ENCODE results near the gene ATXN7L3.

ATXN7L3 gene

GRCh38 chr17:44170135-44170498 lies 29.6 kb downstream of the ATXN7L3 start:
- Histone ChIP-seq H3K4me1 (ENCODE audit: control insufficient read depth, insufficient read depth, low read length) (peaks cover 6% of the 10 kb centered on the region; the same call in 1 of the 2 replicates), H3K4me3 (ENCODE audit: low read depth, low read length) (no peak overlapping the region), H3K9me3 (ENCODE audit: control insufficient read depth, insufficient read depth, low read depth, low read length) (no peaks in the 10 kb centered on the region), H3K27ac (ENCODE audit: extremely low read depth, low read depth, low read length) (no peak overlapping the region), H3K36me3 (ENCODE audit: control insufficient read depth in 2 of 2, insufficient read depth in 1 of 2, low read length in 2 of 2) (no peaks in the 10 kb centered on the region; a peak in 1 of 3 replicates)
- no peak for TF ChIP-seq ZNF18 (tag by site-specific recombination; IDR thresholded peaks at IDR 0.05)
- POLR2A ChIA-PET, result interaction anchor here (1.2 to 3.1 kb wide), 5 partner anchors 16 to 176 kb away, joined by 3 to 19 read pairs (median 5); partner anchors contain the start of genes HDAC5 and TMUB2
- CTCF ChIA-PET, result interaction anchor here (0.6 to 3.4 kb wide), 11 partner anchors 12 to 1108 kb away, joined by 3 to 20 read pairs (median 4); no protein-coding TSS in a partner anchor

GRCh38 chr17:44167181-44167861 lies 32.4 kb downstream of the ATXN7L3 start:
- TF ChIP-seq ZNF174 (tag by site-specific recombination; IDR thresholded peaks at IDR 0.05) (no peak), ZFHX2 (tag by site-specific recombination; conservative IDR thresholded peaks at IDR 0.05) (0 out of 2 replicates have a peak, but pooled peaks have one; percentile 9), ZNF394 (tag by site-specific recombination; IDR thresholded peaks at IDR 0.05; ENCODE audit: borderline replicate concordance) (no peak), ZNF398 (tag by site-specific recombination; IDR thresholded peaks at IDR 0.05) (no peak), ZNF776 (tag by site-specific recombination; IDR thresholded peaks at IDR 0.05; ENCODE audit: borderline replicate concordance) (no peak)
- TF ChIP-seq, protein P1, sequence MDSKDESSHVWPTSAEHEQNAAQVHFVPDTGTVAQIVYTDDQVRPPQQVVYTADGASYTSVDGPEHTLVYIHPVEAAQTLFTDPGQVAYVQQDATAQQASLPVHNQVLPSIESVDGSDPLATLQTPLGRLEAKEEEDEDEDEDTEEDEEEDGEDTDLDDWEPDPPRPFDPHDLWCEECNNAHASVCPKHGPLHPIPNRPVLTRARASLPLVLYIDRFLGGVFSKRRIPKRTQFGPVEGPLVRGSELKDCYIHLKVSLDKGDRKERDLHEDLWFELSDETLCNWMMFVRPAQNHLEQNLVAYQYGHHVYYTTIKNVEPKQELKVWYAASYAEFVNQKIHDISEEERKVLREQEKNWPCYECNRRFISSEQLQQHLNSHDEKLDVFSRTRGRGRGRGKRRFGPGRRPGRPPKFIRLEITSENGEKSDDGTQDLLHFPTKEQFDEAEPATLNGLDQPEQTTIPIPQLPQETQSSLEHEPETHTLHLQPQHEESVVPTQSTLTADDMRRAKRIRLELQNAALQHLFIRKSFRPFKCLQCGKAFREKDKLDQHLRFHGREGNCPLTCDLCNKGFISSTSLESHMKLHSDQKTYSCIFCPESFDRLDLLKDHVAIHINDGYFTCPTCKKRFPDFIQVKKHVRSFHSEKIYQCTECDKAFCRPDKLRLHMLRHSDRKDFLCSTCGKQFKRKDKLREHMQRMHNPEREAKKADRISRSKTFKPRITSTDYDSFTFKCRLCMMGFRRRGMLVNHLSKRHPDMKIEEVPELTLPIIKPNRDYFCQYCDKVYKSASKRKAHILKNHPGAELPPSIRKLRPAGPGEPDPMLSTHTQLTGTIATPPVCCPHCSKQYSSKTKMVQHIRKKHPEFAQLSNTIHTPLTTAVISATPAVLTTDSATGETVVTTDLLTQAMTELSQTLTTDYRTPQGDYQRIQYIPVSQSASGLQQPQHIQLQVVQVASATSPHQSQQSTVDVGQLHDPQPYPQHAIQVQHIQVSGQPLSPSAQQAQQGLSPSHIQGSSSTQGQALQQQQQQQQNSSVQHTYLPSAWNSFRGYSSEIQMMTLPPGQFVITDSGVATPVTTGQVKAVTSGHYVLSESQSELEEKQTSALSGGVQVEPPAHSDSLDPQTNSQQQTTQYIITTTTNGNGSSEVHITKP (tag by site-specific recombination; IDR thresholded peaks at IDR 0.05), result 0 out of 2 replicates have a peak, but pooled peaks have one; percentile 28
- peaks cover 6% of the 10 kb centered on the region; the same call in 1 of the 2 replicates for H3K4me1 ChIP-seq (ENCODE audit: control insufficient read depth, insufficient read depth, low read length)
- no peak overlapping the region for H3K4me3 ChIP-seq (ENCODE audit: low read depth, low read length)
- no peak overlapping the region for H3K27ac ChIP-seq (ENCODE audit: extremely low read depth, low read depth, low read length)
- POLR2A ChIA-PET, result interaction anchor here (0.9 to 3.1 kb wide), 10 partner anchors 9 to 223 kb away, joined by 3 to 24 read pairs (median 4); partner anchors contain the start of genes G6PC3, HDAC5, LSM12 and TMUB2
- H3K9me3 ChIP-seq (ENCODE audit: control insufficient read depth, insufficient read depth, low read depth, low read length), result no peaks in the 10 kb centered on the region
- CTCF ChIA-PET, result interaction anchor here (0.7 to 3.6 kb wide), 15 partner anchors 9 to 257 kb away, joined by 3 to 35 read pairs (median 9); partner anchors contain the start of genes PPY and TMUB2
- peaks cover under 1 to 4% of the 10 kb centered on the region in 2 experiments; a peak in 2 of 3 replicates for H3K36me3 ChIP-seq (ENCODE audit: control insufficient read depth in 2 of 2, insufficient read depth in 1 of 2, low read length in 2 of 2)

DNA sequence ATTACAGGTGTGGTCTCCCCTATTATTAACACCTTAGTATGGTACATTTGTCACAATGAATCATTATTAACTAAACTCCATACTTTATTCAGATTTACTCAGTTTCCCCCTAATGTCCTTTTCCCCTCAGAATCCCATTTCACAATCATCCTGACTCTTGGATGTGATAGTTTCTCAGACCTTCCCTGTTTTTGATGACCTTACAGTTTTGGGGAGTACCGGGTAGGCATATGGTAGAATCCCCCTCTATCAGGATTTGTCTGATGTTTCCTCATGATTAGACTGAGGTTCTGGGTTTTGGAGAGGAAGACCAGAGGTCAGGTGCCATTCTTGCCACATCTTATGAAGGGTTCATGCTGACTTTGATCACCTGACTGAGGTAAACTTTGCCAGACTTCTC lies 35.2 kb downstream of the ATXN7L3 start:
- Histone ChIP-seq H3K9me3 (ENCODE audit: control insufficient read depth, insufficient read depth, low read depth, low read length) (no peaks in the 10 kb centered on the region), H3K4me3 (ENCODE audit: low read depth, low read length) (no peak overlapping the region), H3K27ac (ENCODE audit: extremely low read depth, low read depth, low read length) (no peak overlapping the region), H3K36me3 (ENCODE audit: control insufficient read depth in 2 of 2, insufficient read depth in 1 of 2, low read length in 2 of 2) (peaks cover 10 to 24% of the 10 kb centered on the region in 2 experiments), H3K4me1 (ENCODE audit: control insufficient read depth, insufficient read depth, low read length) (peaks cover 3% of the 10 kb centered on the region; the same call in 1 of the 2 replicates)
- ChIA-PET CTCF (no interaction called here), POLR2A (interaction anchor here (0.7 to 1.2 kb wide), 2 partner anchors 36 to 259 kb away, joined by 3 to 4 read pairs; no protein-coding TSS in a partner anchor)
- TF ChIP-seq BCL6B (tag by site-specific recombination; IDR thresholded peaks at IDR 0.05) (no peak), KLF9 (tag by site-specific recombination; IDR thresholded peaks at IDR 0.05; ENCODE audit: low read depth) (no peak), ZNF585B (tag by site-specific recombination; IDR thresholded peaks at IDR 0.05) (no peak), ZNF335 (tag by site-specific recombination; conservative IDR thresholded peaks at IDR 0.05) (no peak), ZNF362 (tag by site-specific recombination; IDR thresholded peaks at IDR 0.05) (no peak)
- TF ChIP-seq, protein P2, sequence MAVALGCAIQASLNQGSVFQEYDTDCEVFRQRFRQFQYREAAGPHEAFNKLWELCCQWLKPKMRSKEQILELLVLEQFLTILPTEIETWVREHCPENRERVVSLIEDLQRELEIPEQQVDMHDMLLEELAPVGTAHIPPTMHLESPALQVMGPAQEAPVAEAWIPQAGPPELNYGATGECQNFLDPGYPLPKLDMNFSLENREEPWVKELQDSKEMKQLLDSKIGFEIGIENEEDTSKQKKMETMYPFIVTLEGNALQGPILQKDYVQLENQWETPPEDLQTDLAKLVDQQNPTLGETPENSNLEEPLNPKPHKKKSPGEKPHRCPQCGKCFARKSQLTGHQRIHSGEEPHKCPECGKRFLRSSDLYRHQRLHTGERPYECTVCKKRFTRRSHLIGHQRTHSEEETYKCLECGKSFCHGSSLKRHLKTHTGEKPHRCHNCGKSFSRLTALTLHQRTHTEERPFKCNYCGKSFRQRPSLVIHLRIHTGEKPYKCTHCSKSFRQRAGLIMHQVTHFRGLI (tag by site-specific recombination; IDR thresholded peaks at IDR 0.05), result no peak
- TF ChIP-seq, protein P3, sequence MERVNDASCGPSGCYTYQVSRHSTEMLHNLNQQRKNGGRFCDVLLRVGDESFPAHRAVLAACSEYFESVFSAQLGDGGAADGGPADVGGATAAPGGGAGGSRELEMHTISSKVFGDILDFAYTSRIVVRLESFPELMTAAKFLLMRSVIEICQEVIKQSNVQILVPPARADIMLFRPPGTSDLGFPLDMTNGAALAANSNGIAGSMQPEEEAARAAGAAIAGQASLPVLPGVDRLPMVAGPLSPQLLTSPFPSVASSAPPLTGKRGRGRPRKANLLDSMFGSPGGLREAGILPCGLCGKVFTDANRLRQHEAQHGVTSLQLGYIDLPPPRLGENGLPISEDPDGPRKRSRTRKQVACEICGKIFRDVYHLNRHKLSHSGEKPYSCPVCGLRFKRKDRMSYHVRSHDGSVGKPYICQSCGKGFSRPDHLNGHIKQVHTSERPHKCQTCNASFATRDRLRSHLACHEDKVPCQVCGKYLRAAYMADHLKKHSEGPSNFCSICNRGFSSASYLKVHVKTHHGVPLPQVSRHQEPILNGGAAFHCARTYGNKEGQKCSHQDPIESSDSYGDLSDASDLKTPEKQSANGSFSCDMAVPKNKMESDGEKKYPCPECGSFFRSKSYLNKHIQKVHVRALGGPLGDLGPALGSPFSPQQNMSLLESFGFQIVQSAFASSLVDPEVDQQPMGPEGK (tag by site-specific recombination; IDR thresholded peaks at IDR 0.05), result no peak
